ENCODE data around the gene CELF4.

CELF4 gene

GRCh38 chr18:37414816-37415215, 150.8 kb downstream of the CELF4 start:
- DNase-seq (ENCODE audit: low read depth in 2 of 2): no peak

GRCh38 chr18:37412829-37413228, 152.8 kb downstream of the CELF4 start:
- DNase-seq (ENCODE audit: low read depth in 2 of 2): no peak

GRCh38 chr18:37412333-37412732, 153.3 kb downstream of the CELF4 start:
- no peak for DNase-seq (ENCODE audit: low read depth in 2 of 2)

- DNase-seq (ENCODE audit: low read depth in 2 of 2): no peak
These were observed 155.7 kb downstream of the CELF4 start for GRCh38 chr18:37409878-37410277.

GRCh38 chr18:37408676-37409265, 156.8 kb downstream of the CELF4 start:
- no peak for DNase-seq (ENCODE audit: low read depth in 2 of 2)

DNA sequence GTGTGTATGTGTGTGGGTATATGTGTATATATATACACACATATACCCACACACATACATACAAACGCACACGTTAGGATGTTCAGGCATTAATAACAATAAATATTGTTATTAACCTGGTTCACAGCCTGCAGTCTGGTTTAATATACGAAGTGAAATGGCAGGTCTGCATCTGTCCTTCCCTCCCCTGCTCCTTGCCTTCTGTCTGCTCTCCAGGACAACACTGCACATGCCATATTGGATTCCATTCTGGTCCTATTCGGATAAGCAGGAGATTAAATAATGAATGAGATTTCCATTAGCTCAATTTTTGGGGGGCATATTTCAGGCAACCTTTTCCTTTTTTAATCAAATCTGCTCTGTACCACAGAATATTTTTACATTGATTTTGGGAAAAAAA, 158.0 kb downstream of the CELF4 start:
- DNase-seq (ENCODE audit: low read depth in 2 of 2): no peak

- no peak for DNase-seq (ENCODE audit: low read depth in 2 of 2)
These were observed 159.8 kb downstream of the CELF4 start for GRCh38 chr18:37405772-37406171.

DNA sequence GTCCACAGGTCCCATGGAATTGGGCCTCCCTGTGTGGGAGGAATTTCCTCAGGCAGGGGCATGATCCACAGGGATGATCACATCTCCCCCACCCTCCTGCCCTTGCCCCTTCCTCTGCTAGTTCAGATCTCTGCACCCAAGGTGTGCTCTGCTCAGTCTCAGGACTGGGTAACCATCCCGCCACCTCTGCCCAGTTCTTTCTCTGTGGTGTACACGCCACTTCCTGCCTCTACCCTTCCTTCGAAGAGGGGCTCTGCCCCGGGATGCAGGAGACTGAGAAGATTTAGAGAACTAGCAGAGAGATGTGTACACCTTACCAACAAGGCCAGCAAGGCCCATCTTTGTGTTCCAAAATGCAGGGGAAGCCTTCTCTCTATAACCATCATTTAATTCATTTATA, 160.4 kb downstream of the CELF4 start:
- DNase-seq (ENCODE audit: low read depth in 2 of 2): no peak

DNA sequence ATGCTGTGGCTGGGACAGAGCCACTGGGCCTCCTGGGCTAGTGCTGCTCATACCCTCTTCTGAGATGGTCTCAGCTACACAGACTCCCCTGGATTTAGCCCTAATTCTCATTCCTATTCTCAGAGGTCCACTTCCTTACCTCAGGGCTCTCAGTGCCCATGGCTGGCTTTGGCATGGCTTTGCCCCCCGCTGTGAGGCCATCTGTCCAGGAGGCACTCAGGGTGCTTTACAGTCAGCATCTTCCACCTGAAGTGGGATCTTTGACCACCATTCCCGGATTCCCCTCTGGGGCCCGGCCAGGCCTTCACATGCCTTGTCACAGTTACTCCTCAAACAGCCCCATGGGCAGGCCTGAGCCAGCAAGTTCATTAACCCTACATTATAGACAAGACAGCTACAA, 161.8 kb downstream of the CELF4 start:
- no peak for DNase-seq (ENCODE audit: low read depth in 2 of 2)

DNA sequence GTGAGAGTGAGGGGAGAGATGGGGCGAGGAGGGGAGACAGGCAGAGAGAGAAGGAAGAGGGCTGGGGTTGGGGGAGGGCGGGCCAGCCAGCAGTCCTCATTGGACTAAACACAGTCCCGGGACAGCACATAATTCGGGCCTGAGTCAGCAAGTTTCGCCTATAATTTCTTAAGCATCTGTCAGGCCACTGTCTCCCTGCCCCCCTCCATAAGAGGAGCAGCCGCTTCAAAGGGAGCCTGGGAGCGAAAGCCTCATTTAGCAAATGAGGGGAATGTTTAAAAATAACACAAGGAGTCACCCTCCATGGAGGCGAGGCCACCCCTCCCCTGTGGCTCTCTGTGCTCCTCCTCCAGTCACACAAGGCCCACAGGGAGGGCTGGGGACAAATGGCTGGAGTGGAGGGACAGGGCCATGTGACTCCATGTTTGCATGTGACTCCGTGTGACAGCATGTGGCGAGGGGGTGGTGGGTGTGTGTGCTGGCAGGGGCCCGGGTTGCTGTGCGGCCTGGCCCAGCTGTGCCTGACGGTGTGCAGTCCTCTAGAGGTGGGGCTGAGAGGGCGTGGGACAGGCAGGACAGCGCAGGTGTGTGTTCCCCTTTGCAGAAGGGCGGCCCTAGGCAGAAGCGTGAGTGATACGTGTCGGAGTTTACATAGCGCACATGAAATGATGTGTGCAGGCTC, 162.4 kb downstream of the CELF4 start:
- no peak for DNase-seq (ENCODE audit: low read depth in 2 of 2)

- DNase-seq (ENCODE audit: low read depth in 2 of 2): no peak
These were observed 162.9 kb downstream of the CELF4 start for GRCh38 chr18:37402735-37403099.

DNA sequence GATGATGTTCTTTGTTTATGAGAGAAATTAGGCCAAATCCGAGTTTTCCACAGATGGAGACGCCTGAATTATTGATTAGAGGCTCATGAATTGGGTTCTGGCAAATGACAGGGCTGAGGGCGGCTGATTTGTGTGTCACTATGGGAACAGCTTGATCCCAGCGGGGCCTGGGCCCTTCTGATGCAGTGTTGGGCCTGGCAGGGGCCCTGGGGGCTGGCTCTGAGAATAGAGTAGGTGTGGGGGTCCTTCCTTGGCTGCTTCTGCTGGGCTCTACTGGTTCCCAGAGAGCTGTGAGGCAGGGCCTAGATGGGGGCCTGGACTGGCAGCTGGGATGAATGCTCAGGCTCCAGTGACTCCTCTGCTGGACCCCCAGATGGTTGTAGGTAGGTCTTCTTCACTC, 164.8 kb downstream of the CELF4 start:
- no peak for DNase-seq (ENCODE audit: low read depth in 2 of 2)

GRCh38 chr18:37398248-37398920, 167.2 kb downstream of the CELF4 start:
- no peak for DNase-seq (ENCODE audit: low read depth in 2 of 2)

DNA sequence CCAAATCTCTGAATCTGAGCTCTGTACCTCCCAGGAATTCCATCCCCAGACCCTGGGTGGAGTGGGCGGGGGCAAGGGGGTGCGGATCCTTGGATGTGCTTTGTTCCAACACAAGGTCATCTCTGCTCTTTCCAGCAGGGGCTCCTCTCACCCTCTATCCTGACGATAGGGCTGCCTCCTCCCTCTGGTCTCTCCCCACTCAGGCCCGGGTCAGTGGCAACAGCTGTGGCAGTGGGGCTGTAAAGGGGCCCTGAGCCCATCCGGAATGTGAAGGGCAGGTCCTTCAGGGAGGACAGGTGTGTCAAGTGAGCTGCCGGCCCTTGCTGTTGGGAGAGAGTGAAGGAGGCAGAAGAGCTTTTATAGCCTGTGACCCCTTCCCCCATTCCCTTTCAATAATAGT, 167.8 kb downstream of the CELF4 start:
- no peak for DNase-seq (ENCODE audit: low read depth in 2 of 2)

DNA sequence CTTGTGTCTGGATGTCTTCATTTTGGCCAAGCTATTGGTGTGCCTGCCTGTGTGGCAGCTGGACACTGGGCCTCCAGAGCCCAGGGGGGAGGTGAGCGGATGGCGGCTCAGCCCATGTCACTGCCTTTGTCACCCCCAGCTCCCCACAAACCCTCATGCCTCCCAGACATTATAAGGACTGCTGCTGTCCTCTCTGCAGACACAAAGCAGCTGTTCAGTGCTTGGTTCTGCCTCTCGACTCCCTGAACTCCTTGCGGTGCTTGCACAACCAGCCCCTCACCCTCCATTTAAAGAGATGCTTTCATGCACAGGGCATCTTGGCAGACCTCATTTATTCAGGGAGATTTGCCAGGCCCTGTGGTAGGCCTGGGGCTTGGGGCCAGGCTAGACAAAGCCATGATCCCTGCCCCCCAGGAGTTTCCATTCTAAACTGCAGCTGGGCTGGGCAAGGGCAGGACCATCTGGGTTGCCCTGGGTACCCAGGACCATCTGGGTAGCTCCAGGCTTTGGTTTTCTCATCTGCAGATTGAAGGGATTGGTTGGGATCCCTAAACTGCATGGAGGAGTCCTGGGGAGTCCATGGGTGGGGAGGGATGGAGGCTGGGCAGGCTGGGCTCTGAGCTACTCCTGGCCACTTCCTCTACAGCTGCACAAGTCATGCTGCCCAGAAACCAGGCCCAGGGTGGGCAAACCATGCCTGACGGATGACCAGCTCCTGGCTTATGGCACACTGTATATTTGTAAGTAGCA, 168.5 kb downstream of the CELF4 start:
- DNase-seq (ENCODE audit: low read depth in 2 of 2): no peak

- DNase-seq (ENCODE audit: low read depth in 2 of 2): no peak
These were observed 170.0 kb downstream of the CELF4 start for GRCh38 chr18:37395631-37396030.

DNA sequence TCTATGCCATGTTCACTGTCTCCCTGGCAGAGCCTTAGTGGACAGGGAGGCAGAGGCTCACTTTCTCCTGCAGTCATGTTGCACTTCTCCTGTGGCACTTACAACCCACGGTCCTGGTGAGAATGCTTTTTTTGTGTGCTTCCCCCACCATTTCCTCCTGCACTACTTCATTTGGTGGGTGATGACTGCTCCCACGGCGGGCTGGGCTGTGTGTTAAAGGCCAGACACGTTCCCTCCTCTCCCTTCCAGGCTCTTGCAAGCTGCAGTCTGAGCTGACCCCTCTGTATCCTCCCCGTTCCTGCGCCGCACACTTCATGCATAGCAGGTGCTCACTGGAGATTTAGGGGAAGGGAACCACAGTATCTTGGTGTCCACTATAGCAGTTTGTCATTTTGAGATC, 170.5 kb downstream of the CELF4 start:
- no peak for DNase-seq (ENCODE audit: low read depth in 2 of 2)

- no peak for DNase-seq (ENCODE audit: low read depth in 2 of 2)
These were observed 171.0 kb downstream of the CELF4 start for GRCh38 chr18:37394610-37394965.

DNA sequence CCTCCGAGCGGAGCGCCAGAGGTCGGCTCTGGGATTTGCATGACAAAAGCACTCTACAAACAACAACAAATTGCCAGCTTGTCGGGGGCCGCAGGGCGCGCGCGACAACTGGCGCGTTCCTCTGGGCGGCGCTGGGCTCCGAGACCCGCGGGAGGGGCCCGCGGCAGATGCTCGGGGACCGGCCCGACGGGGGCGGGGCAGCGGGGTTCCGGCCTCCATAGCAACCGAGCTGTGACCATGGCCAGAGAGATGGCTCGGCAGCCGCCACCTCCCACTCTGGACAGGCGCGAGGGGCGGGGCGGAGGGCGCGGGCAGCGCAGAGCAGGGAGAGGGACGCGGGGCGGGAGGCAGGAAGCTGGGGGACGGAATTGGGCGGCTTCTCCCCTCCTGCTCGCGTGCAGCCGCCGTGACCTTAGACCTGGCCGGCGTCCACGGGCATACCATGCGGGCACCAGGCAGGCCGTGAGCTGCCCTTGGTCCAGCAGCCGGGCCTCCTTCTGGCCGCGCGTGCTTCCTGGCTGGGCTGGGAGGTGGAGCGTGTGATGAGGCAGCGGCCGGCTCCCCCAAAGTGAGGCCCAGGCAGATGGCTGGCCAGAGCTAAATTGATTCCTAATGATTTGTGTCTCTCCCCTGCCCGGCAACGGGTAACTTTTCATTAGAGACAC, 171.5 kb downstream of the CELF4 start:
- DNase-seq (ENCODE audit: low read depth in 2 of 2): no peak

DNA sequence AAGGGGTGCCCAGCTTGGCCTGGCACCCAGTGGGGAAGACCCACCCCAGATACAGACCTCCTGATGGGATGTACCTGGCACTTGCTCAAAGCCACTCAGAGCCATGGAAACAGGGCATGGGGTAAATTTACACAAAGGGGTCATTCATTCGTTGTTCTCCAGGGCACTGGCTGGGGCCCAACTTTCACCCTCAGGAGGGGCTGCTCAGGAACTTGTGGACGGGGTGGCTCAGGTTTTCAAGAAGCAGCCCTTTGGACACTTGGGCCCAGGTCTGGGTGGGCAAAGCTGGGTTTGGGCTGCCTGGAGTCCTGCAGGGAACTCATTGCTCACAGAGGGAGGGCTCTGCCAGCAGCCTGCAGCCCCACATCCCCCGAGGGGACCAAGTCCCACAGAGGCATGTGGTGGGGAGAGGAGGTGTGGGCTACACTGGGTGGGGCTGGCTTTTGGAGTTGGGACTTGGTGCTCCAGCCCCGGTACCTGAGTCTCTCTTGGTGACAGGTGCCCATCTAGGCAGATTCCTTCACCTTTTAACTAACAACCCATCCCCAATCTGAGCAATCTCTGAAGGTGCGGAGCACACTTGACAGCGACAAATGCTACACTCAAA, 172.3 kb downstream of the CELF4 start:
- DNase-seq (ENCODE audit: low read depth in 2 of 2): no peak

GRCh38 chr18:37392648-37393047, 172.9 kb downstream of the CELF4 start:
- no peak for DNase-seq (ENCODE audit: low read depth in 2 of 2)
